ENCODE results near the gene GTF2A1L. TPM values are rescaled to one million over a fixed set of nuclear protein-coding genes. Genes with fewer than 3 reads are reported as not detected.

Gene GTF2A1L, protein sequence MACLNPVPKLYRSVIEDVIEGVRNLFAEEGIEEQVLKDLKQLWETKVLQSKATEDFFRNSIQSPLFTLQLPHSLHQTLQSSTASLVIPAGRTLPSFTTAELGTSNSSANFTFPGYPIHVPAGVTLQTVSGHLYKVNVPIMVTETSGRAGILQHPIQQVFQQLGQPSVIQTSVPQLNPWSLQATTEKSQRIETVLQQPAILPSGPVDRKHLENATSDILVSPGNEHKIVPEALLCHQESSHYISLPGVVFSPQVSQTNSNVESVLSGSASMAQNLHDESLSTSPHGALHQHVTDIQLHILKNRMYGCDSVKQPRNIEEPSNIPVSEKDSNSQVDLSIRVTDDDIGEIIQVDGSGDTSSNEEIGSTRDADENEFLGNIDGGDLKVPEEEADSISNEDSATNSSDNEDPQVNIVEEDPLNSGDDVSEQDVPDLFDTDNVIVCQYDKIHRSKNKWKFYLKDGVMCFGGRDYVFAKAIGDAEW
- total RNA-seq = 0.91 and 1.3 TPM in 2 replicates

GRCh38 chr2:48617618-48618017 is at the start of gene GTF2A1L:
Gene GTF2A1L (plus strand): TSS chr2:48617856. CDS start chr2:48617875, 19 bp downstream.

Other genes starting within 250 kb of the GTF2A1L start
- 16.6 and 17.9 TPM in 2 replicates for gene PPP1R21, start 177.1 kb upstream of the GTF2A1L start, total RNA-seq
- gene STON1, start 87.7 kb upstream of the GTF2A1L start, total RNA-seq = 11.0 and 12.6 TPM in 2 replicates
- not detected in 2 replicates for gene LHCGR, start 137.9 kb downstream of the GTF2A1L start, total RNA-seq